ENCODE results near the gene SPTAN1.

The SPTAN1 gene

GRCh38 chr9:128603697-128604096, 51.3 kb downstream of the SPTAN1 start (continued):
- TF ChIP-seq CSDC2 (CRISPR knock-in tag; IDR thresholded peaks at IDR 0.05) (no peak), ZFP3 (CRISPR knock-in tag; IDR thresholded peaks at IDR 0.05) (no peak), ARNTL (CRISPR knock-in tag; IDR thresholded peaks at IDR 0.05; ENCODE audit: borderline replicate concordance, low read depth) (no peak), ISL1 (CRISPR knock-in tag; IDR thresholded peaks at IDR 0.05) (no peak), SNAI2 (CRISPR knock-in tag; IDR thresholded peaks at IDR 0.05) (no peak)
- TF ChIP-seq, protein P1, sequence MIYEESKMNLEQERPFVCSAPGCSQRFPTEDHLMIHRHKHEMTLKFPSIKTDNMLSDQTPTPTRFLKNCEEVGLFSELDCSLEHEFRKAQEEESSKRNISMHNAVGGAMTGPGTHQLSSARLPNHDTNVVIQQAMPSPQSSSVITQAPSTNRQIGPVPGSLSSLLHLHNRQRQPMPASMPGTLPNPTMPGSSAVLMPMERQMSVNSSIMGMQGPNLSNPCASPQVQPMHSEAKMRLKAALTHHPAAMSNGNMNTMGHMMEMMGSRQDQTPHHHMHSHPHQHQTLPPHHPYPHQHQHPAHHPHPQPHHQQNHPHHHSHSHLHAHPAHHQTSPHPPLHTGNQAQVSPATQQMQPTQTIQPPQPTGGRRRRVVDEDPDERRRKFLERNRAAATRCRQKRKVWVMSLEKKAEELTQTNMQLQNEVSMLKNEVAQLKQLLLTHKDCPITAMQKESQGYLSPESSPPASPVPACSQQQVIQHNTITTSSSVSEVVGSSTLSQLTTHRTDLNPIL (CRISPR knock-in tag; IDR thresholded peaks at IDR 0.05; ENCODE audit: low read depth) = no peak

- ATAC-seq = peak; percentile 23; the same call in 2 of the 3 replicates
- no peak for TF ChIP-seq RARB (CRISPR knock-in tag; IDR thresholded peaks at IDR 0.05)
- TF ChIP-seq ZC3H10 (CRISPR knock-in tag; IDR thresholded peaks at IDR 0.05) = no peak
- TF ChIP-seq ZNF8 (CRISPR knock-in tag; IDR thresholded peaks at IDR 0.05) = no peak
- TF ChIP-seq TOX (CRISPR knock-in tag; IDR thresholded peaks at IDR 0.05; ENCODE audit: borderline replicate concordance) = no peak
- no peak for TF ChIP-seq ZNF70 (CRISPR knock-in tag; IDR thresholded peaks at IDR 0.05)
- TF ChIP-seq ESRRG (CRISPR knock-in tag; IDR thresholded peaks at IDR 0.05) = no peak
- TF ChIP-seq ARNTL (CRISPR knock-in tag; IDR thresholded peaks at IDR 0.05; ENCODE audit: borderline replicate concordance, low read depth) = no peak
- no peak for TF ChIP-seq ZFP3 (CRISPR knock-in tag; IDR thresholded peaks at IDR 0.05)
Measured at GRCh38 chr9:128607642-128608350, 55.4 kb downstream of the SPTAN1 start.

- ATAC-seq = no peak
- TF ChIP-seq ZNF565 (CRISPR knock-in tag; conservative IDR thresholded peaks at IDR 0.05; ENCODE audit: low read depth) (no peak), PPARA (CRISPR knock-in tag; IDR thresholded peaks at IDR 0.05; ENCODE audit: borderline replicate concordance) (no peak), TSHZ2 (CRISPR knock-in tag; IDR thresholded peaks at IDR 0.05) (no peak), CSDC2 (CRISPR knock-in tag; IDR thresholded peaks at IDR 0.05) (no peak), GLIS3 (CRISPR knock-in tag; IDR thresholded peaks at IDR 0.05) (no peak), ZNF8 (CRISPR knock-in tag; IDR thresholded peaks at IDR 0.05) (no peak), TOX (CRISPR knock-in tag; IDR thresholded peaks at IDR 0.05; ENCODE audit: borderline replicate concordance) (no peak), RARB (CRISPR knock-in tag; IDR thresholded peaks at IDR 0.05) (no peak), ZNF70 (CRISPR knock-in tag; IDR thresholded peaks at IDR 0.05) (no peak), ZFP30 (CRISPR knock-in tag; IDR thresholded peaks at IDR 0.05) (no peak), ZFP3 (CRISPR knock-in tag; IDR thresholded peaks at IDR 0.05) (no peak), TCF4 (CRISPR knock-in tag; IDR thresholded peaks at IDR 0.05; ENCODE audit: borderline replicate concordance) (no peak), SNAI2 (CRISPR knock-in tag; IDR thresholded peaks at IDR 0.05) (no peak)
Measured at GRCh38 chr9:128610897-128611296, 58.5 kb downstream of the SPTAN1 start.

- no peak for ATAC-seq
- TF ChIP-seq ISL1 (CRISPR knock-in tag; IDR thresholded peaks at IDR 0.05) (no peak), ZC3H10 (CRISPR knock-in tag; IDR thresholded peaks at IDR 0.05) (no peak), ZFP30 (CRISPR knock-in tag; IDR thresholded peaks at IDR 0.05) (no peak), GLIS3 (CRISPR knock-in tag; IDR thresholded peaks at IDR 0.05) (no peak), CSRNP3 (CRISPR knock-in tag; IDR thresholded peaks at IDR 0.05) (no peak), ZNF8 (CRISPR knock-in tag; IDR thresholded peaks at IDR 0.05) (no peak), OSR1 (CRISPR knock-in tag; IDR thresholded peaks at IDR 0.05) (no peak), BACH2 (CRISPR knock-in tag; IDR thresholded peaks at IDR 0.05; ENCODE audit: borderline replicate concordance) (no peak), ARNTL (CRISPR knock-in tag; IDR thresholded peaks at IDR 0.05; ENCODE audit: borderline replicate concordance, low read depth) (no peak), SNAI2 (CRISPR knock-in tag; IDR thresholded peaks at IDR 0.05) (no peak), CSDC2 (CRISPR knock-in tag; IDR thresholded peaks at IDR 0.05) (no peak), ZFP3 (CRISPR knock-in tag; IDR thresholded peaks at IDR 0.05) (no peak), ZNF70 (CRISPR knock-in tag; IDR thresholded peaks at IDR 0.05) (no peak), TCF4 (CRISPR knock-in tag; IDR thresholded peaks at IDR 0.05; ENCODE audit: borderline replicate concordance) (no peak), ESRRG (CRISPR knock-in tag; IDR thresholded peaks at IDR 0.05) (no peak)
Measured at GRCh38 chr9:128611600-128612394, 59.4 kb downstream of the SPTAN1 start.

Data from SK-N-SH treated with all-trans-retinoic acid at 6 μM for 48 hours (cell line).